ENCODE data around the gene GALNT12. TPM values are rescaled to one million over a fixed set of nuclear protein-coding genes. Genes with fewer than 3 reads are reported as not detected.

Gene GALNT12
- total RNA-seq, 2 experiments from 2014 or later: 6.6 to 6.9 TPM

DNA sequence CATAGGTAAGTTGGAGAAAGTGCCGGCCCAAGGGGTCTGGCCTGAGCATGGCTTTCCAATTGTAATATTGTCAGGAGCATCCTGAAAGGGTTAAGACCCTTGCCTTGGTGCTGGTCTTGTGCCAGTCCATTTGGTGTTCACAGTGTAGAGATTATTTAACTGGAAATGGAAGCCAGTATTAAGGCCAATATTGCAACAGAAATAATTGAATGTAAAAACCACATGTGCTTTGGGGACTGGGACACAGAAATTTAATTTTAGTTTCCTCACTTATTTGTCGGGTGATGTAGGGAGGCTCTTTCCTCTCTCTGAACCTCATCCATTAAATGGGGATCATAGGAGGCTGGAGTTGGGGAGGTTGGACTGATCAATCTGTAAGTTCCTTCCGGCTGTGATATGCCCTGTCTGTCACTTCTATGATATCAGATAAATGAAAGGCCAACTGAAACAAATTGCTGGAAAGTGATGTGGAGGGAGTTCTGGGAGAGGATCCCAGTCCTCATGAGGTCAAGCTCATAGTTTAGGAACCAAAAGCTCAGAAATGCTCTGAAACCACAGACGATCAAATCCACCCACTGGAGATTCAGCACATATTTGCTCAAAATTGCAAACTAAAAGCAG is 81.4 kb downstream of the GALNT12 start:
- ChIA-PET POLR2A (no interaction called here), CTCF (no interaction called here)

DNA sequence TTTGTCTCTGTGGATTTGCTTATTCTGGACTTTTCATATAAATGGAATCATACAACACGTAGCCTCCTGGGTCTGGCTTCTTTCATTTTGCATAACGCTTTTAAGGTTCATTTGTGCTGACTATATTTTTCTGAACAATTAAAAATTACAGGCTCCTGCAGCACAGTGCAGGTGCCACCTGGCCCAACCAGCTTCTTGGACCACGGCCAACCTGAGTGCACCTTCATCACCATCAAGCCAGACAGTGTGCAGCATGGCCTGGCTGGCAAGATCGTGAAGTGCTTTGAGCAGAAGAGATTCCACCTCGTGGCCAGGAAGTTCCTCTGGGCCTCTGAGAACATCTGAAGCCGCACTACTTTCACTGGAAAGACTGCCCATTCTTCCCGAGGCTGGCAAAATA is 82.8 kb downstream of the GALNT12 start:
- CTCF ChIA-PET: no interaction called here
- POLR2A ChIA-PET: no interaction called here

DNA sequence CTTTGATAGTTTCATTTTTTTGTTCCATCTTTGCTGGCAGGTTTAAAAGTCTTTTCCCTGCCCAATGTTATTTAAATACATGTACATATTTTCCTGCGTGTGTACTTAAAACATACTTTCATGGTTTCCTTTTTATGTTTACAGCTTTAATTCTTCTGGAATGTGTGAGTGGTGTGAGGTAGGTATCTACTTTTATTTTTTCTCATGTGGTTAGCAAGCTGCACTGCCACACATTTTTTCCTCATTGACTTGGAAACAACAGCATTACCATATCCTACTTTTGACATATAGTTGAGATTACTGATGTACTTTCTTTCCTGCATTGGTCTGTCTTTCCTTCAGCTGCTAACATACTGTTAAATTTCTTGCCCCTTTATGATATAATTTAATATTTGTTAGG is 84.8 kb downstream of the GALNT12 start:
- POLR2A ChIA-PET: no interaction called here
- CTCF ChIA-PET: interaction anchor here (1.3 kb wide), 1 partner anchor 44 kb away, joined by 3 read pairs; no protein-coding TSS in a partner anchor

DNA sequence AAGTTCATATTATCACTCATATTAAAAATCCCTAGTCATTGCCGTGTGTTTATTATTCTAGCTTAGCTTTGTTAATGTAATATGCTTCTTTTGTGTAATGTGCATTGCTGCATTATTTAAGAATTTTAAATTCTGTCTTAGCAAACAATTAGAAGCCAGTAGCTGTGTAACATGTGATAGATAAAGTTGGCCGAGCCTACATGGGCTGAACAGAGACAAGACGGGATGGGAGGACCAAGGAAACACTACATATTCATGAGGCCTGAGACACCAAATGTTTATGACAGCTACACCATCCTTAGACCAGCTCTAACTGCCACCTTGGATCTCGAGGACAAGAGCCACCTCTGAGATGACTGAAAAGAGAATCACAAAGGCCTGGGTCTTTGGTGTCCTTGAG is 85.2 kb downstream of the GALNT12 start:
- CTCF ChIA-PET: interaction anchor here (1.3 kb wide), 1 partner anchor 45 kb away, joined by 3 read pairs; no protein-coding TSS in a partner anchor
- POLR2A ChIA-PET: no interaction called here

DNA sequence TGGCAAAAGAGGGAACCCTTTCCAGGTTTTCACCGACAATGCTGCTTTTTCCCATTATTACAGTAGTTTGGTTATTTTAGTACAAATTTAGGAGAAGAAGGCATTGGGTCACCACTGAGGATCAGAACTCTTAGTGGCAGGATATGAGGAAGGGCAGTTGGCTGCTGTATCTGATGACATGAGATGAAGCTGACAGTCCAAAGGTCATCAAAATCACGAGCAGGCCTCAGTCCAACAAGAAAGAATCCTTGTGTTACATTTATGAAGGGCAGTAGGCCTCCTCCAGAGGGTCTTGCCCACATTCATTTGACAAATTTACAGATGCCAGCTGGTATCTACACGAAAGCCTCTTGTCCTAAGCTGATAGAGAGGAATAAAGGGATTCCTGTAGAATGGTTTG is 86.7 kb downstream of the GALNT12 start:
- POLR2A ChIA-PET: no interaction called here
- CTCF ChIA-PET: no interaction called here

DNA sequence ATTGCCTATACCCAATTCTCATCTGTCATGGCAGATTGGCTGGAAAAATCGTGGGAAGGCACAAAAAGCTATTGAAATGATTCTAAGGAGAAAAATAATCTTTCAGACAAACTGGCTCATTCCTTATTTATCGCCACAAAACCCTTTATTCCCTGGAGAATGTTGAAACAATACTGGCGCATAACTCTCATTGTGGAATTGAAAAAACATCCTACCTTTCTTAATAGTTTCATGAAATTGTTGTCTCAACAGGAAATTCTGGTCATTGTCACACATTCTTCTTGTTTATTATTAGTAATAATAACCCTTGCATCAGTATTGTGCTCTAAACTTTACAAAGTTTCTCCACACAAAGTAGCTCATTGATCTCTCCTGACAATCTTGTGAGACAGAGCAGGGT is 87.3 kb downstream of the GALNT12 start:
- POLR2A ChIA-PET: no interaction called here
- CTCF ChIA-PET: no interaction called here

DNA sequence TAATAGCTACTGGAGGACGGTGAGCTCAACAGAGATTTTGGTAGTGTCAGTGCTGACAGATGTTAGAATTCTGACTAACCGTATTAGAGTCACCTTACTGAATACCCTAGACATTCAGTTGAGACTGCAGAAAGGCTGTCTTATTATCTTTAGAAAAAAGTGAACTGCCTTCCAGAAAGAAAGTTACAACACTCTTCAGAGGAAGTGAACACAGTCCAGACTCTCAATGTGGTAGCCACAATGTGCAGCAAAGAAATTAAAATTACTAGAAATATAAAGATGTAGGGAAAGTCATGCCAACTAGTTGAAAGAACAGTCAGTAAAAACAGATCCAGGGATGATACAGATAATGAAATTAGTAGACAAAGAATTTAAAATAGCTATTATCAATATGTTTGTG is 89.2 kb downstream of the GALNT12 start:
- ChIA-PET POLR2A (no interaction called here), CTCF (no interaction called here)

DNA sequence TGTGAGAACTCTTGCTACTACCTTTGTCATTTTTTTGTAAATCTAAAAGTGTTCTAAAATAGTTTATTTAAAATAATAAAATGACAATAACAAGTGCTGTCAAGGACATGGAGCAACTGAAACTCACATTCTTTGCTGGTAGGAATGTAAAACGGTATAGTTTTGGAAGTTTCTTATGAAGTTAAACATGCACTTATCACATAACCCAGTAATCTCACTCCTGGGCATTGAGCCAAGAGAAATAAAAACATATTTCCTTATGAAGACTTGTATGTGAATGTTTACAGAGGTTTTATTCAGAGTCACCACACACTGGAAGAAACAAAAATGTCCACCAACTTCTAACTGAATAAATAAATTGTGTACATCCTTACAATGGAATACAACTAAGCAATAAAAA is 90.3 kb downstream of the GALNT12 start:
- CTCF ChIA-PET: no interaction called here
- POLR2A ChIA-PET: no interaction called here

DNA sequence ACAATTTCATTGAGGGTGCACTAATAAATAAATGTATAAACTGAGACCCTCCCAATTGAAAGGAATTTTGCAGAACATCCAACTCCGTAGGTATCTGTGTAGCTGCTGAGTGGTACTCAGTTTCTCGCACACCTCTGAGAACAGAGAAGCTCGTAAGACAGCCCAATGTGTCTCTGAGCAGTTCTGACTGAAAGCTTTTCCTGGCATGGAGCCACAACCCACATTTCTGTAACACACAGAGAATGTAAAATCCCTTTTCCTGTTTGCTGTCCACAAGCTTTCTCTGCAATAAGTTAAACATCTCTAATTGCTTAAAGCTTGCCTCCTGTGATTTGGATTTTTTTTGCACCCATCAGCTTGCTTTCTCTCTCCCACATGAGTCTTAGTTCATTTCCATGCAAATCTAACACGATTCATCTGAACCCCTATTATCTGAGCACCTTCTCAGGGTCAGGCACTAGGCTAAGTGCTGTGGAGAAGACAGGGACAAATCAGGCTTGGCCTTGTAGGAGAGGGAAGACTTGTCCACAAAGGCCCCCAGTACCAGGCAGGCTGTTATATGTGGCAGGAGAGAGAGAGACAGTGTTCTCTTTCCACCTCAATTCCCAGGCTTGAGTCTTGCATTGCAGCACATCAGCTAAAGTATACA is 92.1 kb downstream of the GALNT12 start:
- ChIA-PET POLR2A (no interaction called here), CTCF (no interaction called here)

Other genes with a start within 250 kb of the GALNT12 start
- not detected for gene GABBR2, start 98.7 kb upstream of the GALNT12 start, total RNA-seq
- 10 to 100 TPM; 21.2 to 23.2 TPM for gene ANKS6, start 11.1 kb upstream of the GALNT12 start, total RNA-seq
- under 1 TPM; 0.02 to 0.04 TPM for gene COL15A1, start 136.2 kb downstream of the GALNT12 start, total RNA-seq

All from activated CD8-positive, alpha-beta memory T cell treated with anti-CD3 and anti-CD28 coated beads for 36 hours (primary cell).